ENCODE measurements around the gene TBC1D2B. TPM values are rescaled to one million over a fixed set of nuclear protein-coding genes. Genes with fewer than 3 reads are reported as not detected.
"Not testable (repeated sequence)": the region's sequence is repeated elsewhere in the genome, so short reads cannot be mapped to it uniquely, and the experiment has no call there.

TBC1D2B gene
- total RNA-seq, 1 experiment from 2014 or later, result 58.2 TPM

- H3K27me3 ChIP-seq, result no peaks in the 10 kb centered on the region
- H3K36me3 ChIP-seq, result peaks cover 49% of the 10 kb centered on the region
- no peak overlapping the region for H3K4me3 ChIP-seq
- DNase-seq, result no peak
- no peaks in the 10 kb centered on the region for H3K9me3 ChIP-seq (replicated peaks)
- H3K4me1 ChIP-seq, result peaks cover 56% of the 10 kb centered on the region
- no peak overlapping the region for H3K27ac ChIP-seq
These were observed 73.2 kb downstream of the TBC1D2B start for GRCh38 chr15:78004222-78004727.

GRCh38 chr15:78003539-78004008 is 73.9 kb downstream of the TBC1D2B start:
- no peak overlapping the region for H3K4me3 ChIP-seq
- H3K36me3 ChIP-seq, result peaks cover 43% of the 10 kb centered on the region
- DNase-seq, result peak in 1 of 2 experiments; percentile 58
- H3K27ac ChIP-seq, result no peak overlapping the region
- H3K27me3 ChIP-seq, result no peaks in the 10 kb centered on the region
- H3K9me3 ChIP-seq (replicated peaks), result no peaks in the 10 kb centered on the region
- H3K4me1 ChIP-seq, result peaks cover 53% of the 10 kb centered on the region

DNA sequence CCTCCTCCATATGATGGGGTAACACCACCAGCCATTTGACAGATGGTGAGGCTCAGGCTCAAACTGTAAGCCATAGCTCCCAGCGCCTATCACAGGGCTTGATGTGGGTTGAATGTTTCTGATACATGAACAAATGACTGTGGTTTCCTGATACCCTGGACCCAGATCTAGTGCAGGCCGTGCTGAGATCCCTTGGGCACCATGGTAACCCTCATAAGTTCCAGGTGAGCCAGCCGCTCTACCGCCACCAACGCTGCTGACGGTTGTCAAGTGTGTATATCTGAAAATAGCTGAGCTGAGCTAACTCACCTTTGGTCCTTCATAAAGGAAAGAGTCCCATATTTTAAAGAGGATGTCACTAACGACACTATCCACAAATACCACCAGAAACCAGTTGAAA is 74.5 kb downstream of the TBC1D2B start:
- Histone ChIP-seq H3K36me3 (peaks cover 40% of the 10 kb centered on the region), H3K4me1 (peaks cover 48% of the 10 kb centered on the region)
- no peak for DNase-seq

GRCh38 chr15:78001656-78002055 is 75.9 kb downstream of the TBC1D2B start:
- peaks cover 41% of the 10 kb centered on the region for H3K36me3 ChIP-seq
- no peaks in the 10 kb centered on the region for H3K9me3 ChIP-seq (replicated peaks)
- no peak overlapping the region; the same call in 1 of the 2 replicates for H3K27ac ChIP-seq
- no peaks in the 10 kb centered on the region for H3K27me3 ChIP-seq
- no peak overlapping the region for H3K4me3 ChIP-seq
- H3K4me1 ChIP-seq, result peaks cover 53% of the 10 kb centered on the region
- no peak for DNase-seq

More for the DNA sequence above, 74.5 kb downstream of the TBC1D2B start:
- Histone ChIP-seq H3K27ac (no peak overlapping the region), H3K27me3 (no peaks in the 10 kb centered on the region), H3K9me3 (replicated peaks) (no peaks in the 10 kb centered on the region), H3K4me3 (no peak overlapping the region)

- no peak overlapping the region for H3K4me3 ChIP-seq
- no peaks in the 10 kb centered on the region for H3K9me3 ChIP-seq (replicated peaks)
- H3K4me1 ChIP-seq, result peaks cover 54% of the 10 kb centered on the region
- peaks cover 34% of the 10 kb centered on the region for H3K36me3 ChIP-seq
- no peak for DNase-seq
- H3K27me3 ChIP-seq, result no peaks in the 10 kb centered on the region
- H3K27ac ChIP-seq, result peak overlapping the region; percentile 60
These were observed 76.6 kb downstream of the TBC1D2B start for GRCh38 chr15:78000927-78001249.

- peak overlapping the region; percentile 60 for H3K27ac ChIP-seq
- peaks cover 30% of the 10 kb centered on the region for H3K36me3 ChIP-seq
- H3K4me1 ChIP-seq, result peaks cover 51% of the 10 kb centered on the region
- peak; percentile 74 to 79 for DNase-seq
- H3K4me3 ChIP-seq, result no peak overlapping the region
- no peaks in the 10 kb centered on the region for H3K27me3 ChIP-seq
- no peaks in the 10 kb centered on the region for H3K9me3 ChIP-seq (replicated peaks)
These were observed 77.2 kb downstream of the TBC1D2B start for GRCh38 chr15:78000091-78000926.

- no peaks in the 10 kb centered on the region for H3K27me3 ChIP-seq
- no peak overlapping the region for H3K4me3 ChIP-seq
- DNase-seq, result no peak
- H3K27ac ChIP-seq, result no peak overlapping the region
- H3K36me3 ChIP-seq, result peaks cover 29% of the 10 kb centered on the region
- peaks cover 43% of the 10 kb centered on the region for H3K4me1 ChIP-seq
- no peaks in the 10 kb centered on the region for H3K9me3 ChIP-seq (replicated peaks)
These were observed 78.0 kb downstream of the TBC1D2B start for GRCh38 chr15:77999486-77999885.

- Histone ChIP-seq H3K27me3 (no peaks in the 10 kb centered on the region), H3K9me3 (replicated peaks) (no peaks in the 10 kb centered on the region), H3K4me1 (peaks cover 41% of the 10 kb centered on the region), H3K27ac (no peak overlapping the region), H3K4me3 (no peak overlapping the region), H3K36me3 (peaks cover 28% of the 10 kb centered on the region)
- DNase-seq, result no peak
These were observed 78.9 kb downstream of the TBC1D2B start for GRCh38 chr15:77998592-77998991.

DNA sequence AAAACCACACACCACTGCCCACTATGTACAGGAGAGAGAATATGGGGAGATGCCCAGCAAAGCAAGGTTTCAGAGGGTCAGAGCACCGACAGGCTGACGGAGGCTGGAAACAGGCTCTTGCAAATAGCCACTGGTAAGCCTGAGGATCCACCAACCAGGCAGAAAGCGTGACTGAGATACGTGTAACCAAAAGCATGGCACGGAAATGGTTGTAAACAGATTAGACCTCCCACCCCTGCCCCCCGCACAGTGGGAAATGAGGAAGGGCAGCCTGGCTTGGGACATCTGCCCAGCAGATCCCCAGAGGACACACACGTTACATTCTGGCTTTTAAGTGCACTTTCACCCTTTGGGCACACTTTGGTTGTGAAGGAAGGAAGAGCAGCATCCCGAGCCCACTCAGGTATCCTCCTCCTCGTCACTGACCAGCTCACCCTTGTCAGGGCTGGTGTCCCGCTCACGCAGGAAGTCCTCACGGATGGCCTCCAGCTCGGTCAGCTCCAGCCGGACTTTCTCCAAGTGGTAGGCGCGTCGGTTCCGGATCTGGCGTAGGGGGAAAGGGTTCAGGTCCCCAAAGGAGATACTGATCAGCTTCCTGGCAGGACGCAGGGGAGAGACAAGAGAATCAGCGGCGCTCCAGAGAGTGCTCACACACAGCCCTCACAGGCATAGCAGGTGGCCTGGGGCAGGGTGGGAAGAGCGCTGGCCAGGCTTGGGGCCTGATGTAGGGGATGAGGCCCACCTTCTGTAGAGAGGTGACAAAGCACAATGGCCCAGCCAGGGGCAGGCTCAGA is 79.6 kb downstream of the TBC1D2B start:
- H3K4me3 ChIP-seq; DNase-seq; H3K9me3 ChIP-seq (replicated peaks); H3K27me3 ChIP-seq; H3K27ac ChIP-seq: not testable (repeated sequence)
- peaks cover 43% of the 10 kb centered on the region for H3K4me1 ChIP-seq
- peaks cover 22% of the 10 kb centered on the region for H3K36me3 ChIP-seq

- peaks cover 45% of the 10 kb centered on the region for H3K4me1 ChIP-seq
- peak overlapping the region; percentile 97; the same call in 1 of the 2 replicates for H3K27ac ChIP-seq
- not testable (repeated sequence) for DNase-seq; H3K4me3 ChIP-seq; H3K9me3 ChIP-seq (replicated peaks); H3K27me3 ChIP-seq
- peaks cover 15% of the 10 kb centered on the region for H3K36me3 ChIP-seq
These were observed 80.3 kb downstream of the TBC1D2B start for GRCh38 chr15:77997221-77997620.

DNA sequence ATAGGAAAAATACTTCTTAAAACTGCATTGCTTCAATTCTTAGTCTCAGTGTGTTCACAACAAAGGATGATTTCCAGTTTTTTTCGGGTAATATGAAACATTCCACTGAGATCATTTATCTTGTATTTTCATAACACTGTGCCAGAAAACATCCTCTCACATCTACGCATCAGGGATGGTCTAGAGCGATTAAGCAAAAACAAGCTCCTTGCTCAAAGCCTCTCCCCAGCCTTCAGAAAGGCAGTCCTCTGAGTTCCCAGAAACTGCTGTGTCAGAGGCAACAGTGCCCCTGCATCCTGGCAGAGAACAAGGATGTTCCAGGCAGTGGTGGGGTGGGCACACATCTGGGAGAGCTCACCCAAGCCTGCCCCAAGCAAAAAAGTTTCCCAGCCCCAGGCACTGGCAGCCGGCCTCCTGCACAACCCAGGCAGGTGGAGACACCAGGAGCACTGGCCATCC is 80.8 kb downstream of the TBC1D2B start:
- Histone ChIP-seq H3K4me1 (peaks cover 48% of the 10 kb centered on the region), H3K27ac (peak overlapping the region; percentile 97), H3K36me3 (peaks cover 10% of the 10 kb centered on the region)
- H3K9me3 ChIP-seq (replicated peaks); H3K4me3 ChIP-seq; H3K27me3 ChIP-seq; DNase-seq: not testable (repeated sequence)

GRCh38 chr15:77996226-77996625 is 81.3 kb downstream of the TBC1D2B start:
- not testable (repeated sequence) for H3K4me3 ChIP-seq; H3K9me3 ChIP-seq (replicated peaks); H3K36me3 ChIP-seq; H3K27me3 ChIP-seq
- DNase-seq, result peak; percentile 79 to 80
- Histone ChIP-seq H3K4me1 (peaks cover 50% of the 10 kb centered on the region), H3K27ac (peak overlapping the region; percentile 97)

DNA sequence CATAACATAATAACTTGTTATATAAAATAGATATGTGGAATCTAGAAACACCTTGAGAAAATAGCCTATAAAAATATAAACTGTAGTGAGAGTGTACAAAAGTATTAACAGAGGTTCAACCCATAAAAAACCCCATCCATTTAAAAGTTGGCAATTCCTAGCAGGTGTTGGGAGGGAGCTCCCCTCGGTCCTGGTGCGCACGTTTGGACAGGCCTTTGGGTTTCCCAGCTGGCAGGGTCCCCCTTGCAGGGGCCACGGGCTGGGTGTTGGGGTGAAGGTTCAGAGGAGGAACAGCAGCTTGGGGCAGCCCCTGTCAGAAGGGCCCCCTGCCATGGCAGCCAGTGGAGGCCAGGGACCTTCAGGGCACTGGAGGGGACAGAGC is 82.0 kb downstream of the TBC1D2B start:
- H3K36me3 ChIP-seq, result not testable (repeated sequence)
- H3K27ac ChIP-seq, result peak overlapping the region; percentile 97
- peak in 1 of 2 experiments; percentile 45 for DNase-seq

GRCh38 chr15:77994893-77995536 is 82.5 kb downstream of the TBC1D2B start:
- H3K4me3 ChIP-seq; H3K36me3 ChIP-seq; H3K27me3 ChIP-seq; H3K9me3 ChIP-seq (replicated peaks): not testable (repeated sequence)
- Histone ChIP-seq H3K27ac (peak overlapping the region; percentile 97), H3K4me1 (peaks cover 53% of the 10 kb centered on the region)
- peak; percentile 98 for DNase-seq

More for the DNA sequence above, 82.0 kb downstream of the TBC1D2B start:
- H3K9me3 ChIP-seq (replicated peaks); H3K27me3 ChIP-seq; H3K4me3 ChIP-seq: not testable (repeated sequence)
- peaks cover 50% of the 10 kb centered on the region for H3K4me1 ChIP-seq
